IPS-NIHi7 (cell line): ENCODE measurements around the gene TGIF2.
A peak's percentile ranks its signal among the peaks of the same experiment; 100 is the strongest.
"Not testable (repeated sequence)": the region's sequence is repeated elsewhere in the genome, so short reads cannot be mapped to it uniquely, and the experiment has no call there.

ENCODE experiments used
- DNase-seq: peaks from one replicate; pipeline ENCODE4 v3.0.0; 2012; ENCODE audit warnings: mixed read lengths; ENCODE audit errors: extremely low spot score

Gene TGIF2

DNA sequence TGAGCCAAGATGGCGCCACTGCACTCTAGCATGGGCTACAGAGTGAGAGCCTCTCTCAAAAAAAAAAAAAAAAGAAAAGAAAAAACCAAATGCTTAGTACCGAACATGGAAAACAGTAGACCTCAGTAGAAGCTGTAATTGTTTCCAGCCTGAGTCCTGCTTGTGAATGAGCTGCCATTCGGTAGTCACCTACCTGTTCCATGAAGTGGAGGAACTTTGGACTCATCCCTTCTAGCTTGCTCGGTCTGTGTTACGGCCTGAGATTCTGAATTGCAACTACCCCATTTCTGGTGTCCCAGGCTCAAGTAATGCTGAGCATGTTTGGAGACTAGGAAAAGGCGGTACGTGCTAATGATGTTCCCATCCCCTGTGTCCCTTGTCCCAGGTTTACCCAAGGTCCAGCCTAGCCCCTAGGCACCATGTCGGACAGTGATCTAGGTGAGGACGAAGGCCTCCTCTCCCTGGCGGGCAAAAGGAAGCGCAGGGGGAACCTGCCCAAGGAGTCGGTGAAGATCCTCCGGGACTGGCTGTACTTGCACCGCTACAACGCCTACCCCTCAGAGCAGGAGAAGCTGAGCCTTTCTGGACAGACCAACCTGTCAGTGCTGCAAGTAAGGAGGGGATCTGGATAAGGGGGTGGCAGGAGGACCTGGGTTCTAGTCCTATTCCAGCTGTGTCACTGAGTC lies 5.1 kb downstream of the TGIF2 start:
- no peak for DNase-seq

DNA sequence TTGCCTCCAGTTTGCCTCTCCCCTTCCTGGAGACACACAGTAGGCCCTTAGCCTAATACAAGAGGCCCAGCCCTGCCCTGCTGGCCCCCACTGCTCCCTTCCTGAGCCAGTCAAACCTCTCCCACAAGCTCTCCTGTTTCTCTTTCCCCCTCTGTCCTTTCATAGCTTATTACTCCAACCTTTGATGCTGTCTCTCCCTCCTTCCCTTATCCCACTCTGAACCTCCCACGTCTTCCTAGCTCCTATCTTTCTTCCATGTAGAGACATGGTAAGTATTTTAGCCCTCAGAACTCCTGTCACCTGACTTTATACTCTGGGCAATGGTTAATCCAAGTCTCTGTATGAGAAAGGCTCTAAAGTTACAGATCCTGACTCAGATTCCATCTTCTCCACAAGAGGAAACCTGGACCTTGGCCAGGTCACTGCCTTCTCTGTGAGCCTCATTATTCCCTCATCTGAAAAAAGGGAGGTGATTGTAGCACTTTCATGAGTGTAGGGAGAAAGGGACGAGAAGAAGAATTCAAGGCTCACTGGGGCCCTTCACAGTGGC lies 6.7 kb downstream of the TGIF2 start:
- no peak for DNase-seq

GRCh38 chr20:36582322-36582721 lies 8.9 kb downstream of the TGIF2 start:
- no peak for DNase-seq

DNA sequence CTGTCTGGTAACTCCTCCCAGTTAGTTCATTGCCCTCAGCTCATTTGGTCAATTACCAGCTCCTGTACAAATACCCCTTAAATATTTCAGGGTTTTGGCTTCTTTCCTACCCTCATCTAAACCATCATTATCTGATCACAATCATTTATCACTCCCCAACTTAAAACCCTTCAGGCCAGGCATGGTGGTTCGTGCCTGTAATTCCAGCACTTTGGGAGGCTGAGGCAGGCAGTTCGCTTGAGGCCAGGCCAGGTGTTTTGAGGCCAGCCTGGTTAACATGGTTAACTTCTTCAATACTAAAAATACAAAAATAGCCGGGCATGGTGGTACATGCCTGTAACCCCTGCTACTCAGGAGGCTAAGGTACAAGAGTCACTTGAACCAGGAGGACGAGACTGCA lies 9.4 kb downstream of the TGIF2 start:
- DNase-seq: no peak

- no peak for DNase-seq
These were observed 10.7 kb downstream of the TGIF2 start for GRCh38 chr20:36584018-36584481.

GRCh38 chr20:36585410-36586125 lies 12.2 kb downstream of the TGIF2 start:
- peak; percentile 73 for DNase-seq

GRCh38 chr20:36587388-36588070 lies 14.1 kb downstream of the TGIF2 start:
- DNase-seq: no peak

- DNase-seq: no peak
These were observed 17.9 kb downstream of the TGIF2 start for GRCh38 chr20:36591281-36591680.

- peak; percentile 66 for DNase-seq
These were observed 18.7 kb downstream of the TGIF2 start for GRCh38 chr20:36591854-36592641.

- no peak for DNase-seq
These were observed 20.0 kb downstream of the TGIF2 start for GRCh38 chr20:36593347-36593929.

DNA sequence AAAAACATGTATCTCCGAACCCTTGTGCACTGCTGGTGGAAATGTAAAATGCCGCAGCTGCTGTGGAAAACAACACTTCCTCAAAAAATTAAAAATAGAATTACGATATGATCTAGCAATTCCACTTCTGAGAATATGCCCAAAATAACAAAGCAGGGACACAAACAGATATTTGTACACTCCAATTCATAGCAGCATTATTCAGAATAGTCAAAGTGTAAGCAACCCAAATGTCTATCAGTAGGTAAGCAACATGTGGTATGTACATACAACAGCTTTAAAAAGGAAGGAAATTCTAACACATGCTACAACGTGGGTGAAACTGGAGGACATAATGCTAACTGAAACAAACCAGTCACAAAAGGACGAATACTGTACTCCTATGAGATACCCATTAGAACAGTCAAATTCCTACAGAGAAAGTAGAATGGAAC lies 26.5 kb downstream of the TGIF2 start:
- no peak for DNase-seq

DNA sequence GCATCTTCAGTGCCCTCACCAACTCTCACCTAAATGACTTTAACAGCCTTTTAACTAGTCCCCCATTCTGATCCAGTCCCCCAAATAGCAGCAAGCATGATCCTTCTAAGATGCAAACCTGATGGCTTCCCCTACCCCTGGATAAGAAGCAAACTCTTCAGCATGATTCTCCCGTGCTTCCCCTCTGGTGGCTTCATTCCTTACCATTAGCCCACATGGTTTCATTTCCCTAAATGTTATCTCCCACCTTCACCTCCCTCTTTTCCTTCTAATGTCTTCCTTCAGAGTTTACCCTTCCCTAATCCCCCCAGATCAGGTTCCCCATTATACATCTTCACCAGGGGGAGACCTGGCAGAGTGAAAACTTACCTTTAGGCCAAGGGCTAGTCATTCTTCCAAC lies 28.1 kb downstream of the TGIF2 start:
- no peak for DNase-seq

DNA sequence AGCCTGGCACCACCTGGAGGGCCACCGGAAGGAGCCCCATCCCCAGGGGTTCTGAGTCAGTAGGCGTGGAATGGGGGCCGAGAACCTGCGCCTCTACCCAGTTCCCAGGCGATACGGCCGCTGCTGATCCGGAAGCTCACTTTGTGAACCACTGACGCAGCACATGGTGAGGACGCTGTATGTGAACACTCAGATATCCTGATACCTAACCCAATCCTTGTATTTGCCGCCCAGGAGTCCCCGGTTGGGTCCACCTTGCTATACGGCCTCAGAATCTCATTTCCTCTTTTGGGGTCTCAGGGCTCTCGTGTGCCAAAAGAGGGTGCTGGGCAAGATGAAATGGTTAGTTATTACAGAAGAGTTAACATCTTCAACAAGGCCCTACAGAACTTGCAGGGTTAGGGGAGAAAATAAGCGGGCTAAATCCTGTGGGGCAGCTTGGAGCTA lies 31.6 kb downstream of the TGIF2 start:
- no peak for DNase-seq

DNA sequence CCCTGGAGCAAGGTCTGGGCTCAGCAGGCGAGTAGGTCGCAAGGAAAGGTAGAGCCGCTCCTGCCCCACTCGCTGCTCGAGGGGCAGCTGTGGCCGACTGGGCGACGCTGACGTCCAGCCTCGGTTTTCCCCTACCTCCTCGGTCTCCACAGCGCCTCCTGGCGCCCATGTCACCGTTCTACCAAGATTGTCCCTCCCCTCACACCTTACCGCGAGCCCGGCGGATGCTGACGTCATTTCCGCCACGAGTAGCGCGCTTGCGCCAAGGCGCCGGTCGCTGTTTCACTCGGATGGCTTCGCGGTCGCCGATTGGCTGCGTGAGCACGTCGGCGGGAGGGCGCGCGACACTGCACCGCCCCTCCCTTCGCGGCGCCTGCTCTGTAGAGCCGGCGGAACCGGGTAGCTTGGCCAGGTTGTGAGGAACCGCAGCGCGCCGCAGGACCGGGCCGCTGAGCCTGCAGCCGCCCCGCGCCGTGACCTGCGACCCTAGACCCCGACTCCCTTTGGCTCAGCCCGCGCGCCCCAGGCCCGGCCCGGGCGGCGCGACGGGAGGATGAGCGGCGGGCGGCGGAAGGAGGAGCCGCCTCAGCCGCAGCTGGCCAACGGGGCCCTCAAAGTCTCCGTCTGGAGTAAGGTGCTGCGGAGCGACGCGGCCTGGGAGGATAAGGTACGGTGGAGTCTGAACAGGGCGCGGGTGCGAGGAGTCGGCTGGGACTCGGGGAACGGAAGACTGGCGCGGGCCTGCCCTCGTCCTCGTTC lies 32.2 kb downstream of the TGIF2 start, which contains the start of gene RAB5IF:
Gene RAB5IF (plus strand): TSS at position 381 of the 759 bp plus-strand sequence. CDS start 173 bp downstream, at position 554.
- DNase-seq: peak; percentile 96

GRCh38 chr20:36606158-36607066 lies 33.0 kb downstream of the TGIF2 start:
- no peak for DNase-seq

DNA sequence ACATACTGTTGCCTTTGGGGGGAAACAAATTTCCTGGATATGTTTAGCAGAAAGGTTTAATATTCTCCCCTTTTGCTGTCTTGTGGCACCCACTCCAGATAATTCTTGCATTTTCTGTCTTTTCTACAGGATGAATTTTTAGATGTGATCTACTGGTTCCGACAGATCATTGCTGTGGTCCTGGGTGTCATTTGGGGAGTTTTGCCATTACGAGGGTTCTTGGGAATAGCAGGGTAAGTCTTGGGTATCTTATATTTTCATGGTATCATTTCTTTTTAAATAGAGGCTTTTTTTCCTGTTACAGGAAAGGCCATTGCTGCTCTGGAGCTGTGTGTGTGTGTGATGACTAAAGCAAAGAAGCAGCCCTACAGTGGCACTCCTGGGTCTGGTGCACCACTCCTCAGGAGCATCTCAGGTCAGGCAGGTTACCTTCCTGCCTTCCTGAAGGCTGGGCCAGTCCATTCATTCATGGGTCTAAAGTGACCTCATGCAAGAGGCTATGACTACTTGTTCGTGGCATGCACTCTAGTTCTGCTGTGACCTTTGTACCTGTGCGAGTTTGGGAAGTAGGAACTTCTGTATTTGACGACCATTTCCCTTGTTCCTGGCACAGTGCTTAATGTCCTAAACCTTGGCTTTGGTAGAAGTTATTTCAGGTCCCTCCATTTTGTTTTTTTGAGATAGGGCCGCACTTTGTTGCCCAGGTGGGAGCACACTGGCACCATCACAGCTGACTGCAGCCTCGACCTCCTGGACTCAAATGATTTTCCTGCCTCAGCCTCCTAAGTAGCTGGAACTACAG lies 34.4 kb downstream of the TGIF2 start:
- no peak for DNase-seq

GRCh38 chr20:36608388-36608728 lies 35.0 kb downstream of the TGIF2 start:
- not testable (repeated sequence) for DNase-seq

GRCh38 chr20:36611625-36612024 lies 38.2 kb downstream of the TGIF2 start:
- DNase-seq: no peak
